ENCODE data around the gene STXBP6.

Gene STXBP6

DNA sequence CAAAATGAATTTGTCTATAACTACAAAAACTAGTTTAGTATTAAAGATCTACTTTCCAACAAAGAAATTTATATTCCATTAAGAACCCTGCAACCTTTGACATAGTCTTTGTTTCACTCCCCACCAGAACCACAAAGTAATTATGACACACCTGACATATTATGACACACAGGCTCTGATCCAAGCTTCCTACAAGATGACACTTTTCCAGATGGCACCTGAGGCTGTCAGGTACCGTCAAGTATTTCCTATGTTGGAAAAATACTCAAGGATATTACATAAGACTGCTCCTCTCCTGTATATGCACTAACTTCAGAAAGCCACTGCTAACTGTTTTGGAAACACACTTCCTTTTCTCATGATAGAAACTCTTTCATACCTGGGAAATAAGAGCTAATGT, 38.9 kb downstream of the STXBP6 start:
- DNase-seq, result no peak

GRCh38 chr14:25010471-25010870, 39.5 kb downstream of the STXBP6 start:
- DNase-seq, result no peak

DNA sequence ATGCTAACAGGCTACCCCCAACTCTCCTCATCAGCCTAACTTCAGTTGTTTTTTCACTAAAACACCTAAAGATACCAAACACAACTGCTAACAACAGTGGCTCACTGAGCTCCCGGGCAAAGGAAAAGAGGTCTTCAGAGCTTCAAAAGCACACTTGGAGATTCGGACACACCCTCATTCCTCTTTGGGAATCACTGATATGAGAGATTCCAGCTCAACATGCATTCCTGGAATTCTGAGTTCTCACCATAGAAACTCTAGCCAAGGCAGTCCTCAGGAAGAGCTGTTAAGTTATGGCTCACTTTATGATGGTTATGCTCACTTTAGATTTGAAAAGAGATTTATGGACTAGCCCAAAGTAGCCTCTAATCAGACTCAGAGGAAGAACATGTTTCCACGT, 40.1 kb downstream of the STXBP6 start:
- DNase-seq, result no peak

GRCh38 chr14:25007832-25008231, 42.1 kb downstream of the STXBP6 start:
- DNase-seq, result no peak

DNA sequence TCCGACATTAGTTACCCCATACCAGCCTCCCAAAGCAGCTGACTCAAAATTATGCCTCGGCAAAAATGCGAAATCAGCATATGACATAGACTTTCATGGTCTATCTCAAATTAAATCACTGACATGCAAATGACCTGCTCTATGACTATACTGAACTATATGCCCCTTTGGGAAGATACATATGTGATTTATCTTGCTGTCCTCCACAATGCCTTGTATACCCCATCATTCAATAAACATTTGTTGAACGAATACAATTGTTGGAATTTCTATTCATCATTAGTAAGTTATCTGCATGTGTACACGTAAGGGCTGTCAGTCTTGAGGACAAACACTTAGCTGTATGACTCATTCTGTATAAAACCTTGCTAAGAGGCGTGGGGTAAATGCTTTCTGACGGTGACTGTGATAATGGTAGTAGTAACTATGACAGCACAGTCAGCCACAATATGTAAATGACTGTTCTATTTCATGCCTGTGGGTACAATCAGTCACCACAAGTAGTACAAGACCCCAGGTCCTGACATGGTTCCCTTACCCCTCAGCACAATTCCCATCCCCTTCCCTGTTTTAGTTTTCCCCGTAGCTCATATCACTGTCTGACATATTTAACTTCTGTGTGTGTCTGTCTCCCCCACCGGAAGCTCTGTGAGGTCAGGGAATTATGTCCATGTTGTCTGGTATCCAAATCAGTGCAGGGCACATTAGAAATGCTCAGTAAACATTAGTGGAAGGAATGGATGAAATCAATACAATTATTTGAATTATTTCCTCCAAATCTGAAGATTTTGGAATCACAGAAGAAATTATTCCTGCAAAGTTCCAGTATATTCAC, 42.8 kb downstream of the STXBP6 start:
- DNase-seq, result no peak

DNA sequence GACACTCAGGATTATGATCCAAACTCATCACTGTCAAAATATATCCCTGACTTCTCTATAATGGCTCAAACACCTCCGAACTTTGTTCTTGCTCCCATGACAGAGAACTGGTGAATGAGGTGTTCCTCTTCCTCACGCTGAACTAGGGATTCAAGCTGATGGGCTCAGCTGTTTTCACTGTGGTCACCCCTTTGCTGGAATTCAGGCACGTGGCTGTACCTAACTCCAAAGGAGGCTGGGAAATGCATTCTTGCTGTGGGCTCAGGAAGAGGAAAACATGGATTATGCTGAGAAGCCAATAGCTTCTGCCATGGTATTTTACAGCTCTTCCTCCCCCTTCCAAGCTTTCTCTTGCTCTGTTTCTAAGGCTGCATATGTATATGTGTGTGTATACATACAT, 43.9 kb downstream of the STXBP6 start:
- DNase-seq, result no peak

- DNase-seq, result no peak
Observed at GRCh38 chr14:25004389-25004809, 45.5 kb downstream of the STXBP6 start.

DNA sequence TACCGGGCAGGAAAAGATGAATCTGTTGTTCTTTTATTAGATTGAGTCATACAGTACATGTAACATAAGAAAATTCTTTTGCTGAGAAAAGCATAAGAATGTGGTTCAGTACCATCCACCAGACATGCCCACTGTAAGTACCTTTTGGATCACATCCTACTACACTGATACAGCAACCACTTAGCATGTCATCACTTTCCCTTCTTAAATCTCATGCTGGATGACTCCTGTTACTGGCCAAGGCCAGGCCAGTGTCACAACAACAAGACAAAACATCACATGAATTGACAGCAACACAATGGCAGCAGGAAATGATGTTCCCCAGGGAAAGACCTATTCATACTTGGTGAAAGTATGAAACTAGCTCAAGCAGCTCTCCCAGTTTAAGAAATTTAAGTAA, 46.4 kb downstream of the STXBP6 start:
- peak; percentile 7 for DNase-seq

GRCh38 chr14:25001601-25002000, 48.3 kb downstream of the STXBP6 start:
- DNase-seq, result no peak

DNA sequence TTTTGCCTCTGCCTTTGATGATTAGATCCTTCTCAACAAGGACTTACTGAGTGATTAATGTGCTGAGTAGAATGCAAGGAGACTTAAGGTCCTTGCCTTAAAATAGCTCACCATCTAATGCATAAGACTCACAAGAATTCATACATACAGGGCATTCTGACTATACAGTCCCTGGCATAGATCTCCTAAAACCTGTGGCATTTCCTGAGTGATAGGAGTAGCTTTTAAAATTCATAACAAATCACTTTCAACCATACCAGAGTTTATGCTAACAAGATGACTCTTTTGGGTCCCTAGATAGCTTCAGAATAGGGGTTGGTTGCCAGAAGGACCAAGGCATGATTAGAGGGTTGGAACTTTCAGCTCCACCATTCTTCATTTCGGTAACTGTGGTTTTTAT, 48.8 kb downstream of the STXBP6 start:
- DNase-seq, result no peak

GRCh38 chr14:24999157-24999556, 50.8 kb downstream of the STXBP6 start:
- DNase-seq, result no peak

- no peak for DNase-seq
Observed at GRCh38 chr14:24996930-24997725, 52.8 kb downstream of the STXBP6 start.

- DNase-seq, result no peak
Observed at GRCh38 chr14:24995016-24995415, 54.9 kb downstream of the STXBP6 start.

- peak; percentile 11 for DNase-seq
Observed at GRCh38 chr14:24993631-24994030, 56.3 kb downstream of the STXBP6 start.

DNA sequence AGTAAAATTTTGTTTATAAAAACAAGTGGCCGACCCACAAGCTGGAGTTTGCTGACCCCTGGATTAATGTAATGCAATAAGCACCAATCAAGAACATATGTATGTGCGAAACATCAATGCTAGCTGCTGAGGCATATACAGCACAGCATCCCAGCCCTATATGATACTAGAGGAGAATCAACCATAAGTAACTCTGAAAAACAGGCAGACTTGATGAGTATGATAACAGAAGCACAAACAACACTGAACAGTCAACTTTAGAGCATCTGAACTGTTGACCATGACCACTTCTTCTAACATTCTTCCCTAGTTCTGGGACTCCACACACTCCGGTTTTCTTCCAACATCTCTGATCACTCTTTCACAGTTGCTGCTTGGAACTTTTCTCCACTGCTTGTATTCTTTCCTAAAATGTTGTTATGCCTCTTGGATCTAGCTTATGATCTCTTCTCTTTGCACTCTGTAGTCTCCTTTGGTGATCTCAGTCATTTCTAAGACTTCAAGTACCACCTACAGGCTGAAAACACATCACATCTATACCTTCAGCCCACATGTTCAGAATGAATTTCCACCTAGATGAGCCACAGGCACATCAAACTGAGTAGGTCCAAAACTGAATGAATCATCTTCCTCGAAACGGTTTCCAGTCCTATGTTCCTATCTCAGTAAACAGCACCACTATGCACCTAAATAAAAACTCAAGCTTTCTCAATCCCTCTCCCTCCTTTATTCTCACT, 57.2 kb downstream of the STXBP6 start:
- DNase-seq, result no peak

GRCh38 chr14:24991821-24992220, 58.1 kb downstream of the STXBP6 start:
- DNase-seq, result no peak

- DNase-seq, result no peak
Observed at GRCh38 chr14:24991288-24991687, 58.7 kb downstream of the STXBP6 start.

GRCh38 chr14:24990773-24991172, 59.2 kb downstream of the STXBP6 start:
- no peak for DNase-seq

DNA sequence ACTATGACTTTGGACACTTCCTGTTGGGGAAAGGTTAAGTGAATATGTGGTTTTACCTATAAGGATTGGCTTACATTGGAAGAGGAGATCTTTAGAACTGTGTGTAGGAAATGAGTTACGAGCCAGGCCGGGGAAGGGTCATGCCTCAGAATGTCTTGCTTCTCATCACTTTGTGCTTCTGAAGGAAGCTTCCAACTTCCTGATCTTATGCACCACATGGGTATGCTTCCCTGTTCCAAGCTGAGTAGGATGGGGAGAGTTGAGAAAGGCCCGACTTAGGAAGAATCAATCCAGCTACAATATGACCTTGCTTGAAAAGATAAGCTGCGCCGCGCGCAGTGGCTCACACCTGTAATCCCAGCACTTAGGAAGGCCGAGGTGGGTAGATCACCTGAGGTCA, 59.9 kb downstream of the STXBP6 start:
- DNase-seq, result peak; percentile 15

DNA sequence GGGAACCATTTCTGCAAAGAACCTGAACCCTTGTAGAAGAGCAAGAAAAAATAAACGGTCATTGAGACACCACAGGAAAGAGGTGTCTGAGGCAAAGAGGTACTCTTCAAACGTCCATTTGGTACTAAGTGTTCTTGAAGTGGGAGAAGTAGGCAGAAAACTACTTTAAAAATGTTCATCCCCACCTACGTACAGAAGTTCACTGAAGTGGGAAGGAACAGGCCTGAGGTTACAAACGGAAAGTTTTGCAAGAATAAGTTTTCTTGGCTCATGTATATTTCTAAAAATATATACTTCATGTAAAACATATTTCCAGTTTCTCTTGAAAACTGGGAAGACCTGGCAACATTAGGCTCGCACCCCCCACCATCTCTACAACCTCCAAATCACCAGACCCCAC, 61.2 kb downstream of the STXBP6 start:
- peak; percentile 25 for DNase-seq

DNA sequence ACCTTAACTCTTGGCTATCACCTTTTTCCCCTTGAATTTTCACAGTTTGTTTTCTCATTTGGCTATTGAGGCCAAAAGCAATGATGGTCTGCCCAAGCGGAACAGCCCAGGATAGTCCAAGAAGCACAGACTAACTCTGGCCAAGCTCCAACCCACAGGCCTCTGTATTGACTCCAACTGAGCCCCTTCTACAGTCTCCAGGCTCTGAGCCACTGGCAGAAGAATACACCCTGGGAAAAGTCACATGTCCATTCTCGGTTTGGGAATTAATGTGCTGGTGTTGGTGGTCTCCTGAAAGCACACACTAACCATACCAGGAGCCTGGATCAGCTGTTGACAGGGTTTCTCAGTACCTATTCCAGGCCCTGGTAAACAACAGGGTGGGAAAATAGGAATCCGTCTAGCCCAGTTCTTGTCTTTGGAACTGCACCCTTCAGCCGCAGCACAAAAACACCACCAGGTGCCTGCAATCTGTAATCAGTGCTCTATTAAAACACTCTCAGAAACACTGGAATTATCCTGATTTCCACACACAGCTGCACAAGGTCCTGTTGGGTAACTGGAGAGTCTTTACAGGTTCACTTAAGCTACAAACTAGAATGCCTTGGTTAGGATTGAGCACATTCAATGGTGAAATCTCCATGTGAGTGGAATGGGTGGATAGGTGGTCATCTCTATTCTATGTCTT, 63.6 kb downstream of the STXBP6 start:
- DNase-seq, result no peak

DNA sequence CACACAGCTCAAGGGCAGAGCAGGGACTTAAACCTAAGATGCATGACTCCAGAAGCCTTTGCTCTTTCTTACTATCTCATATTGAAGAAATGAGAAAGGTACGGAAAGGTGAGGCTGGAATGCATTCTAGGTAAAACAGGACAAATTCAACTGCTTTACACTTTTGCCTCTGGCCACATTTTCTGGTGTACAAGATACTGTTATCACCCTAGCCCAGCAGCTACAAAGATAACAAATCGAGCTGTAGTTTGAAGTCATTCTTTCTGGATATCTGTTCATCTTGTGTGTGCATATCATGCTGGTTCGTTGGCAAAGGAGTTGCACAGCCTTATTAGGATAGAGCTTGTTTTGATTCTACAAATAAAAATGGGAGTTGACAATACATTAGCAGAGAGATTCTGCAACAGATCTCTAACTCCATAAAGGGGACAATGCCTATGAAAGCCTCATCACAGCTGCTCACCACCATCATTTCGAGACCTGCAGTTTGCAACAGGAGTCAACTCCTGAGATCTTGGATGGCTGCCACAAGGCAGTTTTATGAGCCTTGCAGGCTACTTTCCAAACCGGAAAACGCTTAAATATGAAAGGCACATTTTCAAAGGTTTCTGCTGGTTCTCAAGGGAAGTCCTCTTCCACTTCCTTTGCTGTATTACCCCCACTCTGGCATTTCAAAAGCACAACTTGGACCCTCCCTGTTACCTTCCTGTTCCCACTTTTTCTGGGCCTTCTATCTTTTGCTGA, 64.9 kb downstream of the STXBP6 start:
- no peak for DNase-seq

Data from inflammatory macrophage treated with lipopolysaccharide for 4 hours (primary cell).